GM23338 (cell line): ENCODE measurements around the gene TLX1.

Experiments used
- CREB1 ChIP-seq: fragments of 250-450 bp; sonication (Bioruptor Pico); IDR thresholded peaks from 2 replicates; pipeline ENCODE4 v1.5.0; 2020; ENCODE audit warnings: low read depth, mild to moderate bottlenecking, moderate library complexity
- CTCF ChIP-seq, 2 experiments: fragments of 200-600 bp in 1 of 2; sonication (generic) in 1 of 2; conservative IDR thresholded peaks; 2 replicates each; pipeline versions ENCODE4 v1.5.1 to v1.6.1; 2016 to 2017; ENCODE audit warnings: antibody characterized with exemption in 2 of 2, low read depth in 2 of 2, mild to moderate bottlenecking in 2 of 2, moderate library complexity in 1 of 2
- EZH2 ChIP-seq: fragments of 200-600 bp; sonication (generic); IDR thresholded peaks from one replicate; pipeline ENCODE4 v1.8.0; 2017; ENCODE audit warnings: antibody characterized with exemption, mild to moderate bottlenecking, low read depth; ENCODE audit not compliant: unreplicated experiment
- EZH2phosphoT487 ChIP-seq: fragments of 200-600 bp; sonication (generic); IDR thresholded peaks from one replicate; pipeline ENCODE4 v1.8.1; 2018; ENCODE audit warnings: antibody characterized with exemption; ENCODE audit not compliant: unreplicated experiment
- JUNB ChIP-seq: IDR thresholded peaks from one replicate; pipeline ENCODE4 v1.6.1; 2016; ENCODE audit warnings: antibody characterized with exemption; ENCODE audit not compliant: unreplicated experiment
- NANOG ChIP-seq: IDR thresholded peaks from 2 replicates; pipeline ENCODE4 v1.6.1; 2016; ENCODE audit warnings: antibody characterized with exemption, borderline replicate concordance
- POLR2AphosphoS5 ChIP-seq: IDR thresholded peaks from 2 replicates; pipeline ENCODE4 v1.6.1; 2016; ENCODE audit warnings: antibody characterized with exemption, low read depth
- REST ChIP-seq: IDR thresholded peaks from one replicate; pipeline ENCODE4 v1.6.1; 2018; ENCODE audit warnings: antibody characterized with exemption; ENCODE audit not compliant: unreplicated experiment
- STAT1 ChIP-seq: IDR thresholded peaks from one replicate; pipeline ENCODE4 v1.6.1; 2016; ENCODE audit warnings: antibody characterized with exemption; ENCODE audit not compliant: unreplicated experiment
- ZNF462 ChIP-seq: fragments of 250-450 bp; sonication (Bioruptor Pico); IDR thresholded peaks from 2 replicates; pipeline ENCODE4 v1.5.0; 2020; ENCODE audit warnings: mild to moderate bottlenecking, moderate library complexity

GRCh38 chr10:101116754-101117153 lies 14.3 kb upstream of the TLX1 start:
- TF ChIP-seq EZH2 (no peak), CTCF (conservative IDR thresholded peaks at IDR 0.05; ENCODE audit: low read depth in 2 of 2) (no peak), EZH2phosphoT487 (no peak), REST (no peak), CREB1 (no peak), POLR2AphosphoS5 (no peak), STAT1 (no peak), JUNB (no peak), ZNF462 (CRISPR knock-in tag) (no peak), NANOG (no peak)
